Heart left ventricle (tissue), 16 donors: ENCODE measurements around the gene MRM2. TPM values are rescaled to one million over a fixed set of nuclear protein-coding genes. Genes with fewer than 3 reads are reported as not detected.
A peak's percentile ranks its signal among the peaks of the same experiment; 100 is the strongest.

Experiments
- ATAC-seq, 4 donors: fragments of 200-7000 bp; cut with Tn5 transposase; one replicate each; pipeline ENCODE4 v1.9.1; 2020 to 2022; ENCODE audit warnings: moderate library complexity in 4 of 4, mild to moderate bottlenecking in 3 of 4, moderate number of reproducible peaks in 1 of 4
- DNase-seq, 5 donors: peaks; one replicate each; pipeline ENCODE4 v3.0.0-alpha.2; 2020
- H3K27ac ChIP-seq, 12 donors: fragments of 200-600 bp; sonication (generic) in 4 of 12; one replicate each; pipeline versions ENCODE4 v1.5.0 to v1.8.0; 2016 to 2022; ENCODE audit warnings: mild to moderate bottlenecking in 2 of 12
- H3K27me3 ChIP-seq, 9 donors: fragments of 200-600 bp; sonication (generic) in 2 of 9; one replicate each; pipeline versions ENCODE4 v1.5.1 to v1.8.0; 2016 to 2022; ENCODE audit warnings: mild to moderate bottlenecking in 3 of 9
- H3K36me3 ChIP-seq, 9 donors: fragments of 200-600 bp; sonication (generic) in 2 of 9; one replicate each; pipeline versions ENCODE4 v1.5.0 to v1.8.0; 2018 to 2022; ENCODE audit warnings: mild to moderate bottlenecking in 2 of 9
- H3K4me1 ChIP-seq, 12 donors: fragments of 200-600 bp; sonication (generic) in 4 of 12; one replicate each; pipeline versions ENCODE4 v1.5.0 to v1.8.0; 2016 to 2022; ENCODE audit warnings: mild to moderate bottlenecking in 3 of 12
- H3K4me3 ChIP-seq, 12 donors: fragments of 200-600 bp; sonication (generic) in 4 of 12; one replicate each; pipeline versions ENCODE4 v1.5.0 to v1.8.0; 2017 to 2022; ENCODE audit warnings: mild to moderate bottlenecking in 9 of 12, moderate library complexity in 4 of 12
- H3K9me3 ChIP-seq, 12 donors: fragments of 200-600 bp; sonication (generic) in 4 of 12; one replicate each; pipeline versions ENCODE4 v1.5.0 to v1.8.0; 2016 to 2022; ENCODE audit warnings: mild to moderate bottlenecking in 1 of 12
- POLR2A ChIP-seq, 2 donors: fragments of 450-650 bp; IDR thresholded peaks; one replicate each; pipeline ENCODE4 v1.6.1; 2017; ENCODE audit warnings: antibody characterized with exemption in 2 of 2, mild to moderate bottlenecking in 2 of 2, moderate library complexity in 2 of 2
- WGBS, 4 donors: extraction: QIAGEN DNeasy Blood & Tissue Kit in 2 of 4; methylation state at CpG; one replicate each; pipeline versions ENCODE4 v1.1.5 to v1.1.7; 2013 to 2018; 5-methylcytosine and 5-hydroxymethylcytosine counted together
- intact Hi-C, 10 donors: fragments of 100-400 bp; cut with DNase I; formaldehyde crosslinking; loops; one replicate each; pipeline versions ENCODE4 v1.11.1 to v1.14.2; 2022
- polyA plus RNA-seq, 2 donors: library from polyadenylated mRNA; stranded (reverse); fragments of 200-250 nt; gene quantifications; one replicate each; pipeline ENCODE4 v1.2.3, GENCODE V29; 2013
- total RNA-seq, 9 donors: library from RNA; depleted of rRNA in 2 of 9; stranded (reverse); fragments of >200 nt in 2 of 9; fragmentation: NEBNext Ultra II Directional in 3 of 9; extraction: Animal tissue kit (Norgen Biotek cat#: 25700) in 3 of 9; gene quantifications; one replicate each; pipeline versions ENCODE4 v1.1.0 to v1.2.4, GENCODE V29; 2016 to 2023
- TF ChIP-seq, protein P1 (sequence below), 12 donors: fragments of 200-600 bp; sonication (generic) in 4 of 12; IDR thresholded peaks; one replicate each; pipeline versions ENCODE4 v1.5.0 to v1.8.0; 2018 to 2022; ENCODE audit warnings: antibody characterized with exemption in 12 of 12, mild to moderate bottlenecking in 5 of 12
- donor health status: ischemic (EF 13 %, LVEDD 7.1; RV severe dilation, severe dysfunction).
- donor health status: healthy with polysubstance abuse.
- donor health status: DM: no; HTN: yes; CAD: no.
- donor health status: DM: no; HTN: no; CAD: no.
- donor health status: ischemic (EF 25% LVEDD 6.9; RV normal size, moderate dysfunction).
- donor health status: ischemic (EF 25% LVEDD 5.7; RV mildly dilated, moderate dysfunction).
- donor health status: healthy.
- donor health status: DM: yes; HTN: yes; CAD: no.
- donor health status: ischemic (EF 35%, LVEDD 5.7; RV mildly dilated, moderate dysfunction).
- donor health status: nonischemic (EF 11% LVEDD 7.7; RV severe dilation, severe dysfunction).
- donor health status: DM: yes; HTN: yes; CAD: no.
- donor health status: PGD.
- donor health status: ischemic (EF 29% LVEDD 5.4; RV normal size, mild dysfunction).
- donor health status: nonischemic (EF 23%, LVEDD 6.1; RV moderate dilation, normal function).

Gene MRM2
- total and polyA plus RNA-seq, 11 donors, result 14.2 to 31.5 (median 20.3) TPM

DNA sequence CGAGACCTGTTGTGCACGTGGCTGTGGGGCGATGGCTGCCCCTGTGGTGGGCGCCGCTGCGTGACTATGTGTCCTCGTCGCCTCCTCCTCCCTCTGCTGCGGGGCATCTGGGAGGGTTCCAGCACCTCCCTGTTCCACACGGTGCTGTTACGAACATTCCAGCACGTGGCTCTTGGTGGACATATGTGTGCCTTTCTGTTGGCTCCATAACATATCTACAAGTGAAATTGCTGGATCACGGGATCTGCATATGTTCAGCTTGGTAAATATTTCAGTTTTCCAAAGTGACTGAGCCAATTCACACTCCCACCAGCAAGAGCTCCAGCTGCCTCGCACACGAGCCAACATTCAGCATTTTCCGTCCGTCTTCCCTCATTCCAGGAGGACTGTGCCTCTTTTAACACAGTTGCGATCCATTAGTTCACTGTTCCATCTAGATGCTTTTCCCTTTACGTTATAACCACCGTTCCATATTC is 47.1 kb upstream of the MRM2 start:
- Histone ChIP-seq H3K27ac (no peak overlapping the region), H3K9me3 (no peaks in the 10 kb centered on the region), H3K4me1 (no peaks in the 10 kb centered on the region), H3K27me3 (no peaks in the 10 kb centered on the region), H3K4me3 (peak overlapping the region in 2 of 12 donors; percentile 6 to 25), H3K36me3 (peaks cover 0 to 11% (median 0%) of the 10 kb centered on the region in 9 donors)
- no peak for TF ChIP-seq POLR2A (IDR thresholded peaks at IDR 0.05)
- TF ChIP-seq, protein P1, sequence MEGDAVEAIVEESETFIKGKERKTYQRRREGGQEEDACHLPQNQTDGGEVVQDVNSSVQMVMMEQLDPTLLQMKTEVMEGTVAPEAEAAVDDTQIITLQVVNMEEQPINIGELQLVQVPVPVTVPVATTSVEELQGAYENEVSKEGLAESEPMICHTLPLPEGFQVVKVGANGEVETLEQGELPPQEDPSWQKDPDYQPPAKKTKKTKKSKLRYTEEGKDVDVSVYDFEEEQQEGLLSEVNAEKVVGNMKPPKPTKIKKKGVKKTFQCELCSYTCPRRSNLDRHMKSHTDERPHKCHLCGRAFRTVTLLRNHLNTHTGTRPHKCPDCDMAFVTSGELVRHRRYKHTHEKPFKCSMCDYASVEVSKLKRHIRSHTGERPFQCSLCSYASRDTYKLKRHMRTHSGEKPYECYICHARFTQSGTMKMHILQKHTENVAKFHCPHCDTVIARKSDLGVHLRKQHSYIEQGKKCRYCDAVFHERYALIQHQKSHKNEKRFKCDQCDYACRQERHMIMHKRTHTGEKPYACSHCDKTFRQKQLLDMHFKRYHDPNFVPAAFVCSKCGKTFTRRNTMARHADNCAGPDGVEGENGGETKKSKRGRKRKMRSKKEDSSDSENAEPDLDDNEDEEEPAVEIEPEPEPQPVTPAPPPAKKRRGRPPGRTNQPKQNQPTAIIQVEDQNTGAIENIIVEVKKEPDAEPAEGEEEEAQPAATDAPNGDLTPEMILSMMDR (IDR thresholded peaks at IDR 0.05), result no peak
- no peak for ATAC-seq
- 81 to 88% (median 86%) methylated on average over 20 of the region's 20 CpGs for WGBS, 4 donors
- DNase-seq, result peak in 1 of 5 donors; percentile 29
- intact Hi-C loops, result no loop called here

DNA sequence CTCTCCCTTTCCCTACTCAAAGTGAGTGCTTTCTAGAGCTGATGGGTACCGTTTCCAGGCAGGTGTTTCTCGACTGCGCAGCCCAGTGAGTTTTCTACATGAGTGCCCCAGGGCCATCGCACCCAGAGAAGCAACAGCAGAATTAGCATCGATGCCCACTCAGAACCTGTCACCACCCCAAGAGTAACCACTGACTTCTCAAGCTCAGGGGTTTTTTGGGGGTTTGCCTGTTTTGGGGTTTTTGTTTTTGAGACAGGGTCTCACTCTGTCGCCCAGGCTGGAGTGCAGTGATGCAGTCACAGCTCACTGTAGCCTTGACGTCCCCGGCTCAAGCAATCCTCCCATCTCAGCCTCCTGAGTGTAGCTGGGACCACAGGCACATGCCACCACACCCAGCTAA is 46.5 kb upstream of the MRM2 start:
- Histone ChIP-seq H3K9me3 (no peaks in the 10 kb centered on the region), H3K4me3 (no peak overlapping the region), H3K27ac (no peak overlapping the region), H3K27me3 (no peaks in the 10 kb centered on the region), H3K36me3 (peaks cover 0 to 11% (median 0%) of the 10 kb centered on the region in 9 donors), H3K4me1 (no peaks in the 10 kb centered on the region)
- TF ChIP-seq, protein P1 (IDR thresholded peaks at IDR 0.05), result no peak
- TF ChIP-seq POLR2A (IDR thresholded peaks at IDR 0.05), result no peak
- ATAC-seq, result peak in 1 of 4 donors; percentile 7
- 90 to 92% (median 91%) methylated on average over 8 of the region's 8 CpGs for WGBS, 4 donors
- intact Hi-C loops, result no loop called here
- peak in 1 of 5 donors; percentile 6 for DNase-seq

DNA sequence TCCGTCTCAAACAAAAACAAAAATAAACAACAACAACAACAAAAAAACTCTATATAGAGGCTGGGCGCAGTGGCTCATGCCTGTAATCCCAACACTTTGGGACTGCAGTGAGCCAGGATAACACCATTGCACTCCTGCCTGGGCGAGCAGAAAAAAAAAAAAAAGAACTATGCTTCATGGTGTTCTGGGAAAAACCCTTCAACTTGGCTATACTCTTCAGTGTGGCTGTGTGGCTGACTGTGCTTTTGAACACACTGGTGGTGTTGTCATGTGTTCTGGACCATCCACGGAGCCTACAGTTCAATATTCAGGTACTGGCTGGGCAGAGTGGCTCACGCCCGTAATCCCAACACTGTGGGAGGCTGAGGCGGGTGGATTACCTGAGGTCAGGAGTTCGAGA is 45.7 kb upstream of the MRM2 start:
- no peaks in the 10 kb centered on the region for H3K27me3 ChIP-seq
- H3K27ac ChIP-seq, result no peak overlapping the region
- DNase-seq (peak in 1 of 5 donors; percentile 14), ATAC-seq (no peak)
- intact Hi-C loops, result no loop called here
- H3K9me3 ChIP-seq, result no peaks in the 10 kb centered on the region
- TF ChIP-seq, protein P1 (IDR thresholded peaks at IDR 0.05), result no peak
- no peak for TF ChIP-seq POLR2A (IDR thresholded peaks at IDR 0.05)
- H3K4me3 ChIP-seq, result no peak overlapping the region
- H3K4me1 ChIP-seq, result no peaks in the 10 kb centered on the region
- WGBS, 4 donors, result 92 to 98% (median 95%) methylated on average over 8 of the region's 8 CpGs
- peaks cover 0 to 11% (median 0%) of the 10 kb centered on the region in 9 donors for H3K36me3 ChIP-seq

DNA sequence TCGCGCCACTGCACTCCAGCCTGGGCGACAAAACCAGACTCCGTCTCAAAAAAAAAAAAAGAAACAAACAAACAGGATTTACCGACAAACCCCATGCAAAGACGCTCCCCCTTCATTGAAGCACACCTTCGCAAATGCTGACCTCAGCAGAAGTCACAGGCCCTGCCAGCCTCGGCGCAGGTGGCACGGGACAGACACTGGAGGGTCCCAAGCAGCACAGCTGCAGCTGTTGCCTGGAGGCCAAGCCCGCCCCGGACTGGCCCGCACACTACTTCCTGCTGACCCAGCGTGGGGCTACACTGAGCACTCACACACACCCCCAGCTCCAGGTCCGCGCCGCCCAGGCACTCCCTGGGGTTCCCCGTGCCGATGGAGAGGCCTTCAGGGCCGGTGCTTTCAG is 41.1 kb upstream of the MRM2 start:
- peak in 1 of 5 donors; percentile 33 for DNase-seq
- peak in 1 of 4 donors; percentile 53 for ATAC-seq

More for the DNA sequence above, 41.1 kb upstream of the MRM2 start:
- Histone ChIP-seq H3K9me3 (no peaks in the 10 kb centered on the region), H3K27me3 (no peaks in the 10 kb centered on the region), H3K4me1 (peaks cover 0 to 14% (median 3%) of the 10 kb centered on the region in 12 donors), H3K36me3 (peaks cover 0 to under 1% (median 0%) of the 10 kb centered on the region in 9 donors), H3K27ac (no peak overlapping the region), H3K4me3 (no peak overlapping the region)
- WGBS, 4 donors, result 91 to 98% (median 95%) methylated on average over 10 to 20 of the region's 20 CpGs
- intact Hi-C loops, result no loop called here
- TF ChIP-seq, protein P1 (IDR thresholded peaks at IDR 0.05), result no peak
- TF ChIP-seq POLR2A (IDR thresholded peaks at IDR 0.05), result no peak
